SK-N-SH (cell line): Measurements from ENCODE around the gene OTUD4. TPM values are rescaled to one million over a fixed set of nuclear protein-coding genes. Genes with fewer than 3 reads are reported as not detected.

Source experiments
- CTCF ChIA-PET: fragments of 300-600, 350-600 bp; formaldehyde crosslinking; extraction: SDS; loops from one replicate; lab custom pipeline; 2021; lab: Yijun Ruan, JAX
- POLR2A ChIA-PET: fragments of 350-600 bp; sonication (Branson Sonifier 250); formaldehyde crosslinking; extraction: SDS; loops from one replicate; lab custom pipeline; 2020; ENCODE audit warnings: antibody characterized with exemption, inconsistent platforms; lab: Yijun Ruan, JAX
- DNase-seq: peaks from one replicate; pipeline ENCODE4 v3.0.0; 2012
- H2AFZ ChIP-seq: fragments of 200-600 bp; sonication (generic); 2 replicates; pipeline ENCODE4 v1.8.1; 2016; ENCODE audit warnings: antibody characterized with exemption, mild to moderate bottlenecking, low read depth
- H3F3A ChIP-seq: fragments of 200-600 bp; sonication (generic); replicated peaks from 2 replicates; pipeline ENCODE3; 2016; ENCODE audit warnings: antibody characterized with exemption, mild to moderate bottlenecking; ENCODE audit not compliant: insufficient read depth
- H3K27ac ChIP-seq, 2 experiments: fragments of 200-500 bp in 1 of 2; fragments of 200-600 bp in 1 of 2; sonication (Bioruptor generic) in 1 of 2; sonication (generic), shearing (Covaris generic) in 1 of 2; 2 replicates each; pipeline versions ENCODE4 v1.5.1 to v1.6.1; 2014 to 2016; ENCODE audit warnings: low read depth in 2 of 2, inconsistent platforms in 1 of 2, low read length in 1 of 2, mild to moderate bottlenecking in 1 of 2, mixed read lengths in 1 of 2
- H3K27me3 ChIP-seq: fragments of 200-600 bp; sonication (generic), shearing (Covaris generic); 2 replicates; pipeline ENCODE4 v1.6.1; 2016; ENCODE audit warnings: mixed run types; ENCODE audit not compliant: insufficient read depth
- H3K36me3 ChIP-seq, 2 experiments: fragments of 200-500 bp in 1 of 2; fragments of 200-600 bp in 1 of 2; sonication (Bioruptor generic) in 1 of 2; sonication (generic) in 1 of 2; replicated peaks in 1 of 2; 2 replicates each; pipeline versions ENCODE3 to v1.5.1; 2014 to 2016; ENCODE audit warnings: low read length in 1 of 2, mild to moderate bottlenecking in 1 of 2; ENCODE audit not compliant: insufficient read depth in 2 of 2, control insufficient read depth in 1 of 2
- H3K4me1 ChIP-seq, 2 experiments: fragments of 200-500 bp in 1 of 2; fragments of 200-600 bp in 1 of 2; sonication (Bioruptor generic) in 1 of 2; sonication (generic), shearing (Covaris generic) in 1 of 2; 2 replicates each; pipeline versions ENCODE4 v1.5.1 to v1.6.1; 2014 to 2016; ENCODE audit warnings: low read depth in 1 of 2, low read length in 1 of 2, mixed run types in 1 of 2; ENCODE audit not compliant: insufficient read depth in 2 of 2, control insufficient read depth in 1 of 2
- H3K4me2 ChIP-seq: fragments of 200-600 bp; sonication (generic), shearing (Covaris generic); 2 replicates; pipeline ENCODE4 v1.6.1; 2017; ENCODE audit warnings: mixed run types
- H3K4me3 ChIP-seq, 2 experiments: fragments of 200-500 bp in 1 of 2; fragments of 200-600 bp in 1 of 2; sonication (Bioruptor generic) in 1 of 2; sonication (generic), shearing (Covaris generic) in 1 of 2; 2 replicates each; pipeline versions ENCODE4 v1.5.1 to v1.8.1; 2014 to 2016; ENCODE audit warnings: low read depth in 2 of 2, inconsistent platforms in 1 of 2, low read length in 1 of 2, mild to moderate bottlenecking in 1 of 2, mixed read lengths in 1 of 2, moderate library complexity in 1 of 2
- H3K79me2 ChIP-seq: fragments of 200-600 bp; sonication (generic); 2 replicates; pipeline ENCODE4 v1.8.1; 2017; ENCODE audit warnings: mild to moderate bottlenecking; ENCODE audit not compliant: insufficient read depth
- H3K9ac ChIP-seq: fragments of 200-600 bp; sonication (generic); 2 replicates; pipeline ENCODE4 v1.6.1; 2017; ENCODE audit warnings: mixed run types
- H3K9me2 ChIP-seq: fragments of 200-600 bp; sonication (generic); 2 replicates; pipeline ENCODE4 v1.6.1; 2017; ENCODE audit warnings: mixed run types
- H3K9me3 ChIP-seq: fragments of 200-600 bp; sonication (generic); 2 replicates; pipeline ENCODE4 v1.6.1; 2017; ENCODE audit warnings: mixed run types, mild to moderate bottlenecking, moderate library complexity
- H4K20me1 ChIP-seq: fragments of 200-600 bp; sonication (generic); 2 replicates; pipeline ENCODE4 v1.6.1; 2017; ENCODE audit warnings: mild to moderate bottlenecking, mixed run types; ENCODE audit not compliant: insufficient read depth
- CHD2 ChIP-seq: fragments of 150-350 bp; IDR thresholded peaks from 2 replicates; pipeline ENCODE4 v1.6.1; 2018; ENCODE audit warnings: low read length; ENCODE audit not compliant: partially characterized antibody
- ELF1 ChIP-seq: IDR thresholded peaks from 2 replicates; pipeline ENCODE4 v1.4.0; 2012
- EP300 ChIP-seq, 2 experiments: IDR thresholded peaks; 2 replicates each; pipeline versions ENCODE4 v1.4.0 to v1.6.1; 2012; ENCODE audit warnings: borderline replicate concordance in 1 of 2, low read depth in 1 of 2, low read length in 1 of 2
- EZH2phosphoT487 ChIP-seq: fragments of 200-600 bp; sonication (generic); IDR thresholded peaks from 2 replicates; pipeline ENCODE4 v1.6.1; 2017; ENCODE audit warnings: low read depth, mixed run types, mild to moderate bottlenecking, antibody characterized with exemption, moderate library complexity, borderline replicate concordance
- GABPA ChIP-seq: IDR thresholded peaks from 2 replicates; pipeline ENCODE4 v1.4.0; 2012; ENCODE audit warnings: low read depth, mild to moderate bottlenecking
- GATA2 ChIP-seq: sonication (generic); formaldehyde crosslinking; IDR thresholded peaks from 2 replicates; pipeline ENCODE4 v1.5.0; 2020; ENCODE audit warnings: mild to moderate bottlenecking, missing genetic modification reagents
- JUND ChIP-seq: IDR thresholded peaks from 2 replicates; pipeline ENCODE4 v1.4.0; 2012
- MXI1 ChIP-seq: IDR thresholded peaks from 2 replicates; pipeline ENCODE4 v1.6.1; 2012; ENCODE audit warnings: mild to moderate bottlenecking, low read depth, low read length, improper control_type of control experiment
- NRF1 ChIP-seq: IDR thresholded peaks from 2 replicates; pipeline ENCODE4 v1.6.1; 2012; ENCODE audit warnings: low read depth, mild to moderate bottlenecking, low read length
- SIN3A ChIP-seq: IDR thresholded peaks from 2 replicates; pipeline ENCODE4 v1.6.1; 2012; ENCODE audit warnings: low read depth, mild to moderate bottlenecking, low read length, moderate library complexity, borderline replicate concordance
- SMC3 ChIP-seq: IDR thresholded peaks from 2 replicates; pipeline ENCODE4 v1.6.1; 2012; ENCODE audit warnings: low read depth, low read length, improper control_type of control experiment
- TAF1 ChIP-seq: IDR thresholded peaks from 2 replicates; pipeline ENCODE4 v1.6.1; 2012; ENCODE audit warnings: low read depth, mild to moderate bottlenecking, low read length, moderate library complexity, borderline replicate concordance
- TCF12 ChIP-seq: IDR thresholded peaks from 2 replicates; pipeline ENCODE4 v1.4.0; 2012
- TEAD4 ChIP-seq: IDR thresholded peaks from 2 replicates; pipeline ENCODE4 v1.4.0; 2012; ENCODE audit warnings: mild to moderate bottlenecking, borderline replicate concordance; ENCODE audit not compliant: insufficient read depth
- USF1 ChIP-seq: IDR thresholded peaks from 2 replicates; pipeline ENCODE4 v1.4.0; 2012; ENCODE audit warnings: low read depth, borderline replicate concordance
- USF2 ChIP-seq: fragments of 150-350 bp; IDR thresholded peaks from 2 replicates; pipeline ENCODE4 v1.6.1; 2017; ENCODE audit warnings: antibody characterized with exemption, low read length, low read depth, borderline replicate concordance
- ZBTB33 ChIP-seq: IDR thresholded peaks from 2 replicates; pipeline ENCODE4 v1.4.0; 2012; ENCODE audit warnings: low read depth, borderline replicate concordance
- WGBS: methylation state at CpG from one replicate; pipeline ENCODE4 v1.1.6; 2017; ENCODE audit warnings: low lambda C conversion rate; 5-methylcytosine and 5-hydroxymethylcytosine counted together
- polyA plus RNA-seq, 3 experiments: library from polyadenylated mRNA; depleted of rRNA; stranded (reverse); fragments of >200 nt; gene quantifications; 2 replicates each; pipeline ENCODE4 v1.2.3, GENCODE V29; 2012
- TF ChIP-seq, protein P1 (sequence below): IDR thresholded peaks from 2 replicates; pipeline ENCODE4 v1.4.0; 2012; ENCODE audit warnings: low read depth
- TF ChIP-seq, protein P2 (sequence below): IDR thresholded peaks from 2 replicates; pipeline ENCODE4; 2012
- TF ChIP-seq, protein P3 (sequence below): fragments of 150-350 bp; IDR thresholded peaks from 2 replicates; pipeline ENCODE4 v1.6.1; 2016; ENCODE audit warnings: mild to moderate bottlenecking, low read depth, low read length

Gene OTUD4
- polyA plus RNA-seq, 1 of the 3 experiments (the other 2 are of a cell fraction), result 8.5 TPM

DNA sequence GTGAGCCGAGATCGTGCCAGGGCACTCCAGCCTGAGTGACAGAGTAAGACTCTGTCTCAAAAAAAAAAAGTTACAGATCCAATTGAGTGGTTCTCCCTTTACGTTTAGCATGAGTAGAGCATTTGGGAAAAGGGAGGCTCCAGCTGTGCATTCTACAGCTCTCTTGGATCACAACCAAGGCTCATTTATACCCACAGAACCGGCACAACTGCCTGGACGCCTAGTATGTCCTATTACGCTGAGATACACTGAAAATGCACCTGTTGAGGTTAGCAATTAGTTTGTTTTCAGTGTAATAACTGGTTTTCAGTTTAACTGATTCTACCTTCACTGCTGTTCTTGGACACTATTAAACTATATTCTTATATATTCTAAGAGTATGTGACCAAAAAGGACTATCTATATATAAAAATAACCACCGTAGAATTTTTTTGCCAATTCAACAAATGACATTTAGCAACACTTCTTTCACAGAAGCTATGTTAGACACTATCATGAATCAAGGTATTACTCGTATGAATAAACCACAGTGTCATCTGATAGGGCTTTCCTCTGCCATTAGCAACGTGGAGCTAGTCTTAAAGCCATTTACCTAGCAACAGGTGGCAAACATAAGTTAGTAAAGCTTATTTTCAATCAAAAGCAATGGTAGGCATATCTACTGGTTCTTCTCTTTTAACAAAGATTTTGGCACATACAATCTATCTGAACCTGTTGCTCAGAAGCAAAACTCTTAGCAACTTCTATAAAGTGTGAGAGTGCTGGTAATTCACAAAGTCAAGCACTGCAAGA, 3.6 kb downstream of the OTUD4 start:
- ChIA-PET POLR2A (no interaction called here), CTCF (interaction anchor here (0.8 kb wide), 1 partner anchor 23 kb away, joined by 3 read pairs; no protein-coding TSS in a partner anchor)
- Histone ChIP-seq H2AFZ (no peak overlapping the region), H3K27ac (peak overlapping the region; percentile 39 to 56; a peak in 3 of 4 replicates), H3F3A (peaks cover 4% of the 10 kb centered on the region), H3K9me2 (no peaks in the 10 kb centered on the region), H3K4me3 (peak overlapping the region; percentile 62 to 74; a peak in 3 of 4 replicates), H3K4me1 (peaks cover 0 to 17% of the 10 kb centered on the region in 2 experiments; a peak in 3 of 4 replicates), H3K9ac (peak overlapping the region; percentile 87; the same call in 1 of the 2 replicates), H3K79me2 (peaks cover 78% of the 10 kb centered on the region), H3K27me3 (no peaks in the 10 kb centered on the region), H3K4me2 (peak overlapping the region; percentile 89), H3K9me3 (no peaks in the 10 kb centered on the region), H4K20me1 (peaks cover 26% of the 10 kb centered on the region), H3K36me3 (peaks cover 13 to 19% of the 10 kb centered on the region in 2 experiments)
- DNase-seq, result no peak
- WGBS, result 83% methylated on average over 9 of the region's 9 CpGs
- TF ChIP-seq SIN3A, result no peak
- TF ChIP-seq, protein P1, sequence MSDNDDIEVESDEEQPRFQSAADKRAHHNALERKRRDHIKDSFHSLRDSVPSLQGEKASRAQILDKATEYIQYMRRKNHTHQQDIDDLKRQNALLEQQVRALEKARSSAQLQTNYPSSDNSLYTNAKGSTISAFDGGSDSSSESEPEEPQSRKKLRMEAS, result no peak
- no peak for TF ChIP-seq TEAD4
- no peak for TF ChIP-seq GABPA
- TF ChIP-seq, protein P2, sequence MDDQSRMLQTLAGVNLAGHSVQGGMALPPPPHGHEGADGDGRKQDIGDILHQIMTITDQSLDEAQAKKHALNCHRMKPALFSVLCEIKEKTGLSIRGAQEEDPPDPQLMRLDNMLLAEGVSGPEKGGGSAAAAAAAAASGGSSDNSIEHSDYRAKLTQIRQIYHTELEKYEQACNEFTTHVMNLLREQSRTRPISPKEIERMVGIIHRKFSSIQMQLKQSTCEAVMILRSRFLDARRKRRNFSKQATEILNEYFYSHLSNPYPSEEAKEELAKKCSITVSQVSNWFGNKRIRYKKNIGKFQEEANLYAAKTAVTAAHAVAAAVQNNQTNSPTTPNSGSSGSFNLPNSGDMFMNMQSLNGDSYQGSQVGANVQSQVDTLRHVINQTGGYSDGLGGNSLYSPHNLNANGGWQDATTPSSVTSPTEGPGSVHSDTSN, result no peak
- TF ChIP-seq SMC3, result no peak
- no peak for TF ChIP-seq NRF1
- no peak for TF ChIP-seq CHD2
- TF ChIP-seq ELF1, result no peak
- TF ChIP-seq, protein P3, sequence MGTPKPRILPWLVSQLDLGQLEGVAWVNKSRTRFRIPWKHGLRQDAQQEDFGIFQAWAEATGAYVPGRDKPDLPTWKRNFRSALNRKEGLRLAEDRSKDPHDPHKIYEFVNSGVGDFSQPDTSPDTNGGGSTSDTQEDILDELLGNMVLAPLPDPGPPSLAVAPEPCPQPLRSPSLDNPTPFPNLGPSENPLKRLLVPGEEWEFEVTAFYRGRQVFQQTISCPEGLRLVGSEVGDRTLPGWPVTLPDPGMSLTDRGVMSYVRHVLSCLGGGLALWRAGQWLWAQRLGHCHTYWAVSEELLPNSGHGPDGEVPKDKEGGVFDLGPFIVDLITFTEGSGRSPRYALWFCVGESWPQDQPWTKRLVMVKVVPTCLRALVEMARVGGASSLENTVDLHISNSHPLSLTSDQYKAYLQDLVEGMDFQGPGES, result no peak
- TF ChIP-seq TCF12, result no peak
- no peak for TF ChIP-seq USF2
- no peak for TF ChIP-seq JUND
- TF ChIP-seq TAF1, result no peak
- TF ChIP-seq ZBTB33, result no peak
- TF ChIP-seq EP300 (IDR thresholded peaks at IDR 0.05; ENCODE audit: borderline replicate concordance in 1 of 2, low read depth in 1 of 2, low read length in 1 of 2), result no peak
- no peak for TF ChIP-seq EZH2phosphoT487
- TF ChIP-seq USF1, result no peak
- TF ChIP-seq GATA2, result no peak
- no peak for TF ChIP-seq MXI1
